Measurements from ENCODE around the gene DRD3.

GRCh38 chr3:114144909-114145688, 33.8 kb downstream of the DRD3 start:
- no peak for TF ChIP-seq CTCF (conservative IDR thresholded peaks at IDR 0.05; ENCODE audit: low read depth, low read length)
- TF ChIP-seq EZH2 (IDR thresholded peaks at IDR 0.05; ENCODE audit: borderline replicate concordance, low read depth, low read length, poor library complexity, severe bottlenecking): no peak
